GM23248 (cell line): ENCODE data around the gene TAGLN2. TPM values are rescaled to one million over a fixed set of nuclear protein-coding genes. Genes with fewer than 3 reads are reported as not detected.
A peak's percentile ranks its signal among the peaks of the same experiment; 100 is the strongest.

ENCODE experiments used
- DNase-seq: peaks from one replicate; pipeline ENCODE4 v3.0.0-alpha.2; 2015
- H2AFZ ChIP-seq: fragments of 200-600 bp; sonication (generic); 2 replicates; pipeline ENCODE4 v1.6.1; 2016; ENCODE audit warnings: antibody characterized with exemption
- H3F3A ChIP-seq: fragments of 200-600 bp; sonication (generic); 2 replicates; pipeline ENCODE4 v1.6.1; 2016; ENCODE audit warnings: mild to moderate bottlenecking, antibody characterized with exemption, mixed run types; ENCODE audit not compliant: insufficient read depth
- H3K27ac ChIP-seq: fragments of 200-600 bp; sonication (generic); 2 replicates; pipeline ENCODE4 v1.5.1; 2016; ENCODE audit warnings: mild to moderate bottlenecking
- H3K27me3 ChIP-seq: fragments of 200-600 bp; sonication (generic); replicated peaks from 2 replicates; pipeline ENCODE4 v1.6.1; 2016; ENCODE audit warnings: mild to moderate bottlenecking; ENCODE audit not compliant: insufficient read depth
- H3K36me3 ChIP-seq: fragments of 200-600 bp; sonication (generic); 2 replicates; pipeline ENCODE4 v1.6.1; 2016; ENCODE audit warnings: low read depth, mild to moderate bottlenecking
- H3K4me1 ChIP-seq: fragments of 200-600 bp; sonication (generic); 2 replicates; pipeline ENCODE4 v1.6.1; 2016; ENCODE audit warnings: mild to moderate bottlenecking; ENCODE audit not compliant: insufficient read depth
- H3K4me2 ChIP-seq: fragments of 200-600 bp; sonication (generic); one replicate; pipeline ENCODE4 v1.6.1; 2016; ENCODE audit warnings: mild to moderate bottlenecking; ENCODE audit not compliant: unreplicated experiment
- H3K4me3 ChIP-seq: fragments of 200-600 bp; sonication (generic); 2 replicates; pipeline ENCODE4 v1.5.1; 2016; ENCODE audit warnings: mild to moderate bottlenecking
- H3K79me2 ChIP-seq: fragments of 200-600 bp; sonication (generic); 2 replicates; pipeline ENCODE4 v1.6.1; 2016; ENCODE audit warnings: mild to moderate bottlenecking; ENCODE audit not compliant: insufficient read depth
- H3K9ac ChIP-seq: fragments of 200-600 bp; sonication (generic); 2 replicates; pipeline ENCODE4 v1.6.1; 2016; ENCODE audit warnings: mild to moderate bottlenecking
- H3K9me2 ChIP-seq: fragments of 200-600 bp; sonication (generic); 2 replicates; pipeline ENCODE4 v1.6.1; 2016; ENCODE audit warnings: mixed run types, mild to moderate bottlenecking, moderate library complexity; ENCODE audit not compliant: insufficient read depth
- H3K9me3 ChIP-seq: fragments of 200-600 bp; sonication (generic); one replicate; pipeline ENCODE4 v1.6.1; 2017; ENCODE audit warnings: low read depth
- H4K20me1 ChIP-seq: fragments of 200-600 bp; sonication (generic); 2 replicates; pipeline ENCODE4 v1.6.0; 2016; ENCODE audit not compliant: insufficient read depth
- EZH2 ChIP-seq: fragments of 200-600 bp; sonication (generic); IDR thresholded peaks from 2 replicates; pipeline ENCODE4 v1.6.1; 2018; ENCODE audit warnings: antibody characterized with exemption, mild to moderate bottlenecking; ENCODE audit not compliant: insufficient read depth, poor library complexity, severe bottlenecking
- EZH2phosphoT487 ChIP-seq: fragments of 200-600 bp; sonication (generic); IDR thresholded peaks from 2 replicates; pipeline ENCODE4 v1.6.1; 2018; ENCODE audit warnings: antibody characterized with exemption, moderate library complexity, mild to moderate bottlenecking, low read depth; ENCODE audit not compliant: insufficient read depth
- WGBS, 2 experiments: methylation state at CpG; one replicate each; pipeline ENCODE4 v1.1.6; 2015 to 2017; ENCODE audit warnings: low lambda C conversion rate in 2 of 2, low coverage in 1 of 2; ENCODE audit errors: missing lambda C conversion rate in 2 of 2; 5-methylcytosine and 5-hydroxymethylcytosine counted together
- in situ Hi-C: fragments of 300-500 bp; cut with MboI; formaldehyde crosslinking; loops from 2 replicates; pipeline ENCODE4 v1.15.0; 2020
- polyA plus RNA-seq: library from polyadenylated mRNA; unstranded; fragments of >200 nt; fragmentation: Nextera tagmentation; extraction: Ambion mirVana; gene quantifications from 2 replicates; pipeline ENCODE4 v1.2.1, GENCODE V29; 2016
- total RNA-seq: library from RNA; depleted of rRNA; stranded (reverse); fragments of >200 nt; shearing (Covaris generic); gene quantifications from 2 replicates; pipeline ENCODE4 v1.2.3, GENCODE V29; 2014

TAGLN2 gene
- total and polyA plus RNA-seq, 2 experiments from 2014 or later: 400 to 692 TPM

DNA sequence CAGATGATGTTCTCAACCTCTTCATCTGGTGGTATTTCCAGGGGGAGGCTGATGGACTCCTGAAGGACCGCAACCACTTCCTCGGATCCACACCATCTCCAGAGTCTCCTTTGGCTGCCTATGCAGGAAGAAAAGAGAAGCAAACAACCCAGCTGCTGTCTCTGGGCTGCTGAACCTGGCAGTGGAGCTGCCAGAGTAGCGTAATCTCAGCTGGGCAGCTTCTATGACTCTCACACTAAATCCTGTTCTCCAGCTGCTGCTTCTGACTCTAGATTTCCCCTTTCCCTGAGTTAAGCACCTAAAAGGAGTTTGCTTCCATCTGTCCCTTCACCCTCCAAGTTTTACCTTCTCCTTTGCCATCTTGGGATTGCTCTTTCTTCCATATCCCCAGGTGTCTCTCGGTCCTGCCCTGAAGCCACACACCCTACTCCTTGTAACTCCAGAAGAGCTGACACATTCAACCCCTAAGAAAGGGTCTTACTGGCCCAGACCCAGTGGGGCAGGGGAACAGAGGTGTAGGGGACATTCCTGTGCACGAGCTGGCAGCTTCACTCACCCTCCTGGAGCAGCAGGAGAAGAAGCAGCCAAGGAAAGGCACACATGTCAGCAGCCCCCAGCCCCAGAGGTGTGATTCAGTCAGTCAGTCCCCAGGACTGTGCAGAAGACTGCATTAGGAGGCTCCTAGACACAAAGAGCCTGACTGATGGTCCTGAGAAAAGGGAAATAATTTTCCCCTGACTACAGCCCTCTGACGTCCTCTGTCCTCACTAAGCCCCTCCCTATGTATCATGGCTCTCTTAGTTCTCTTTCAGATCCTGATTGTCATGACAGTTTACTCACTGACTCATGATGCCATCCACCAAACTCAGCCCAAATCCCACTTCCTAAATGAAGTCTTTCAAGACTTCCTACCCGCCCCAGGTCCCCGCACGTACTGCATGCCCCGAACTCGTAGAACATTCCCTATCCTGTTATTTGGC lies 28.5 kb upstream of the TAGLN2 start, which contains the start of gene SLAMF9:
Gene SLAMF9 (minus strand): TSS at position 702 of the 980 bp plus-strand sequence. CDS start 100 bp downstream, at position 602.
- H3K9me3 ChIP-seq: no peaks in the 10 kb centered on the region
- H4K20me1 ChIP-seq: no peaks in the 10 kb centered on the region
- 0 out of 2 replicates have a peak within 1 kb of the TSS, but pooled peaks have one; percentile 21 for H3K27ac ChIP-seq
- H3K36me3 ChIP-seq: no peaks in the 10 kb centered on the region
- in situ Hi-C loops: no loop called here
- no peaks in the 10 kb centered on the region for H3K79me2 ChIP-seq
- no peak within 1 kb of the TSS for H3K4me2 ChIP-seq
- H3K4me3 ChIP-seq: no peak within 1 kb of the TSS
- no peaks in the 10 kb centered on the region for H3K4me1 ChIP-seq
- DNase-seq: peak; percentile 83
- no peaks in the 10 kb centered on the region for H3F3A ChIP-seq
- H2AFZ ChIP-seq: no peak within 1 kb of the TSS
- no peaks in the 10 kb centered on the region for H3K27me3 ChIP-seq
- no peak within 1 kb of the TSS for H3K9ac ChIP-seq
- TF ChIP-seq EZH2 (no peak), EZH2phosphoT487 (no peak)
- H3K9me2 ChIP-seq: no peaks in the 10 kb centered on the region
- WGBS, 2 experiments: 64 to 69% methylated on average over 11 of the region's 11 CpGs

DNA sequence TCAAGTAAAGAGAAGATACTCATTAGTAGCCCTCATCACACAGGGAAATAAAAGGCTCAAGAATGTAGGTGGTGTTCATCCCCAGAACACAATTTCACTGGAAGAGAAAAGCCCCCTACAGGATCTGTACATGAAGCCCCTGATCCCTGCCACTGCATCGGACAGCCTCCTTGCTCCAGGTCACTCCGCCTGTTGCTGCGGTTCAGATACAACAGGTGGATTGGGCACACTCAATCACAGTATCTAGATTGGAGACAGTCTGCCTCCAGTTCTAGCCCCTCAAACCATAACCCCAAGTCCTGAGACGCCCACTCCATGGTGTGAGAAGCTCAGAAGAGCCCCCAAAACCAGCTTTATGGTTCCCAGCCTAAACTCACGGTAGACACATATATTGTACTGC lies 27.6 kb upstream of the TAGLN2 start:
- Histone ChIP-seq H3K27me3 (no peaks in the 10 kb centered on the region), H4K20me1 (no peaks in the 10 kb centered on the region), H3K36me3 (no peaks in the 10 kb centered on the region), H2AFZ (no peak overlapping the region), H3K4me1 (no peaks in the 10 kb centered on the region), H3K4me3 (no peak overlapping the region), H3K9ac (no peak overlapping the region), H3K9me3 (no peaks in the 10 kb centered on the region), H3K4me2 (no peak overlapping the region), H3F3A (no peaks in the 10 kb centered on the region), H3K9me2 (no peaks in the 10 kb centered on the region), H3K79me2 (no peaks in the 10 kb centered on the region), H3K27ac (no peak overlapping the region)
- TF ChIP-seq EZH2phosphoT487: no peak
- no peak for TF ChIP-seq EZH2
- in situ Hi-C loops: no loop called here
- WGBS, 2 experiments: 77 to 84% methylated on average over 5 of the region's 5 CpGs
- no peak for DNase-seq

DNA sequence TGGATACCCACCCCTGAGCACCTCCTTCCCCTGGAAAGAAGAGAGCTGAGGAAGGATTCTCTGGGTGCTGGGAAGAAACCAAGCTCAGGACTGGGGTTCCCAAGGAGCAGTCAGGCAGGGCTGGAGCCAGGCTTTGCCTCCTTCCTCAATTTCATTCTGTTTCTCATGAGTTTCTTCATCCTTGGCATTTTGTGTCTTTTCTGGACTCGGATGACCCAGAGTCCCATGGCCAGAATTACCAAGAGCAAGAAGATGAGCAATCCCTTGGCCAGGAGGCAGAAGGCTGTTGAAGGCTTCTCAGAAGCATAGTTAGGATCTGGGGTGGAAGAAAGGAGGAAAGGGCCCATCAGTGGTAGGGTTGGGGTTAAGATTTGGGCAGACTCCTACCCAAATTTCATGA lies 26.2 kb upstream of the TAGLN2 start:
- no peaks in the 10 kb centered on the region for H3K9me3 ChIP-seq
- H3K9me2 ChIP-seq: no peaks in the 10 kb centered on the region
- H3K4me2 ChIP-seq: no peak overlapping the region
- no peaks in the 10 kb centered on the region for H3K79me2 ChIP-seq
- no peak overlapping the region for H3K9ac ChIP-seq
- H3K36me3 ChIP-seq: no peaks in the 10 kb centered on the region
- H3K4me1 ChIP-seq: no peaks in the 10 kb centered on the region
- DNase-seq: peak; percentile 69
- H2AFZ ChIP-seq: no peak overlapping the region
- H3K27me3 ChIP-seq: no peaks in the 10 kb centered on the region
- no peak overlapping the region for H3K27ac ChIP-seq
- in situ Hi-C loops: no loop called here
- H4K20me1 ChIP-seq: no peaks in the 10 kb centered on the region
- no peak for TF ChIP-seq EZH2phosphoT487
- TF ChIP-seq EZH2: no peak
- H3F3A ChIP-seq: no peaks in the 10 kb centered on the region
- 0 to 11% methylated on average over 1 of the region's 1 CpG for WGBS, 2 experiments
- H3K4me3 ChIP-seq: no peak overlapping the region

DNA sequence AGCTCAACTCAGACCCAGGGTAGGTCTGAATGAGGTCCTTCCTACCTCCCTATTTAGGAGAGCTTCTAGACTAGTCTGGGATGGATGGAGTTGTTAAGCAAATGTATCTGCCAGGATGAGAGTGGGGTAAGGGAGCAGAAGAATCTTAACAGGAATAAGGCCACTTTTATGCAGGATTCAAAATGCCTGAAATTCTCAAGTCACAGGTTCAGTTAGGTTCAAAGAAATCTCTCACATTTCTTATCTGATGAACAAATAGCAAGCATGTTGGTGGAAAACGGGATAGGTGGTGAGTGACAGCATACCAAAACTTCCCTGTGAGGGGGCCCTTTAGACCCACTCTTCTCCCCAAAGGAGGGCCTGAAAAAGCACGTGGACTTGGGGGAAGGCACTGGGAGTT lies 25.7 kb upstream of the TAGLN2 start:
- H2AFZ ChIP-seq: no peak overlapping the region
- DNase-seq: no peak
- H3K27me3 ChIP-seq: no peaks in the 10 kb centered on the region
- no peaks in the 10 kb centered on the region for H3K9me2 ChIP-seq
- H3K4me2 ChIP-seq: no peak overlapping the region
- TF ChIP-seq EZH2 (no peak), EZH2phosphoT487 (no peak)
- no peaks in the 10 kb centered on the region for H3K4me1 ChIP-seq
- no peaks in the 10 kb centered on the region for H3K9me3 ChIP-seq
- H3K27ac ChIP-seq: no peak overlapping the region
- H3F3A ChIP-seq: no peaks in the 10 kb centered on the region
- in situ Hi-C loops: no loop called here
- no peaks in the 10 kb centered on the region for H3K79me2 ChIP-seq
- H4K20me1 ChIP-seq: no peaks in the 10 kb centered on the region
- H3K4me3 ChIP-seq: no peak overlapping the region
- H3K36me3 ChIP-seq: no peaks in the 10 kb centered on the region
- WGBS, 2 experiments: 19 to 30% methylated on average over 2 of the region's 2 CpGs
- no peak overlapping the region for H3K9ac ChIP-seq
